Peyer's patch (tissue), 4 donors: Measurements from ENCODE around the gene ITGAE.

Source experiments
- POLR2A ChIP-seq, 2 donors: fragments of 450-650 bp; IDR thresholded peaks; one replicate each; pipeline ENCODE4 v1.5.1; 2017; ENCODE audit warnings: antibody characterized with exemption in 2 of 2, mild to moderate bottlenecking in 2 of 2, moderate library complexity in 2 of 2
- TF ChIP-seq, protein P1 (sequence below), 6 experiments: fragments of 450-650 bp in 4 of 6; fragments of 200-600 bp in 2 of 6; sonication (generic) in 1 of 6; IDR thresholded peaks; one replicate each; pipeline ENCODE4 v1.5.1; 2017 to 2019; ENCODE audit warnings: antibody characterized with exemption in 6 of 6, mild to moderate bottlenecking in 3 of 6, moderate library complexity in 1 of 6

GRCh38 chr17:3738562-3739295, 62.3 kb downstream of the ITGAE start:
- TF ChIP-seq, protein P1, sequence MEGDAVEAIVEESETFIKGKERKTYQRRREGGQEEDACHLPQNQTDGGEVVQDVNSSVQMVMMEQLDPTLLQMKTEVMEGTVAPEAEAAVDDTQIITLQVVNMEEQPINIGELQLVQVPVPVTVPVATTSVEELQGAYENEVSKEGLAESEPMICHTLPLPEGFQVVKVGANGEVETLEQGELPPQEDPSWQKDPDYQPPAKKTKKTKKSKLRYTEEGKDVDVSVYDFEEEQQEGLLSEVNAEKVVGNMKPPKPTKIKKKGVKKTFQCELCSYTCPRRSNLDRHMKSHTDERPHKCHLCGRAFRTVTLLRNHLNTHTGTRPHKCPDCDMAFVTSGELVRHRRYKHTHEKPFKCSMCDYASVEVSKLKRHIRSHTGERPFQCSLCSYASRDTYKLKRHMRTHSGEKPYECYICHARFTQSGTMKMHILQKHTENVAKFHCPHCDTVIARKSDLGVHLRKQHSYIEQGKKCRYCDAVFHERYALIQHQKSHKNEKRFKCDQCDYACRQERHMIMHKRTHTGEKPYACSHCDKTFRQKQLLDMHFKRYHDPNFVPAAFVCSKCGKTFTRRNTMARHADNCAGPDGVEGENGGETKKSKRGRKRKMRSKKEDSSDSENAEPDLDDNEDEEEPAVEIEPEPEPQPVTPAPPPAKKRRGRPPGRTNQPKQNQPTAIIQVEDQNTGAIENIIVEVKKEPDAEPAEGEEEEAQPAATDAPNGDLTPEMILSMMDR (IDR thresholded peaks at IDR 0.05) = no peak
- TF ChIP-seq POLR2A (IDR thresholded peaks at IDR 0.05) = no peak
